HepG2 (cell line): ENCODE results near the gene ZNF680. TPM values are rescaled to one million over a fixed set of nuclear protein-coding genes. Genes with fewer than 3 reads are reported as not detected.

Source experiments
- ATAC-seq: fragments of 200-7000 bp; cut with Tn5 transposase; 3 replicates; pipeline ENCODE4 v1.9.1; 2020; ENCODE audit warnings: mild to moderate bottlenecking, moderate library complexity
- BruUV-seq: library from RNA; stranded (reverse); fragments of 400-500 nt; replicated peaks from 2 replicates; lab custom pipeline; 2021; lab: Mats Ljungman, UMichigan
- CTCF ChIA-PET: fragments of 300-600 bp; formaldehyde crosslinking; extraction: SDS; loops from one replicate; lab custom pipeline; 2021; ENCODE audit warnings: low total read pairs, inconsistent platforms, low intra/inter-chr PET ratio; lab: Yijun Ruan, JAX
- POLR2A ChIA-PET: fragments of 350-600 bp; sonication (Branson Sonifier 250); formaldehyde crosslinking; loops from one replicate; lab custom pipeline; 2020; ENCODE audit warnings: antibody characterized with exemption, inconsistent platforms; lab: Yijun Ruan, JAX
- DNase-seq: peaks from one replicate; pipeline ENCODE4 v3.0.0-alpha.2; 2015; ENCODE audit warnings: low spot score
- FAIRE-seq: peaks from 3 replicates; lab custom pipeline; 2011; peaks lifted over from hg19 to GRCh38; lab: Jason Lieb, UNC
- H2AFZ ChIP-seq: one replicate; pipeline ENCODE4 v1.6.1; 2011; ENCODE audit warnings: low read length, inconsistent platforms
- H3K27ac ChIP-seq: fragments of 300-600 bp; 3 replicates; pipeline ENCODE4 v1.8.0; 2011; ENCODE audit warnings: mixed run types, mild to moderate bottlenecking, mixed read lengths, low read length, inconsistent platforms; ENCODE audit not compliant: insufficient read depth; ENCODE audit errors: extremely low read length
- H3K27me3 ChIP-seq, 2 experiments: fragments of 200-600 bp in 1 of 2; 2 replicates in 1 of 2; 3 replicates in 1 of 2; pipeline versions ENCODE4 v1.6.0 to v1.8.0; 2011; ENCODE audit warnings: low read length in 2 of 2, mild to moderate bottlenecking in 2 of 2, moderate library complexity in 2 of 2, inconsistent platforms in 1 of 2; ENCODE audit not compliant: insufficient read depth in 2 of 2, control insufficient read depth in 1 of 2
- H3K36me3 ChIP-seq, 2 experiments: fragments of 200-600 bp in 1 of 2; replicated peaks in 1 of 2; 2 replicates in 1 of 2; 3 replicates in 1 of 2; pipeline versions ENCODE4 v1.5.1 to v1.8.0; 2011; ENCODE audit warnings: low read length in 2 of 2, inconsistent platforms in 1 of 2; ENCODE audit not compliant: insufficient read depth in 2 of 2, control insufficient read depth in 1 of 2
- H3K4me1 ChIP-seq: 2 replicates; pipeline ENCODE4 v1.5.1; 2012; ENCODE audit warnings: low read length, inconsistent platforms; ENCODE audit not compliant: insufficient read depth
- H3K4me2 ChIP-seq: 2 replicates; pipeline ENCODE4 v1.6.0; 2011; ENCODE audit warnings: low read depth, low read length, inconsistent platforms
- H3K4me3 ChIP-seq, 3 experiments: fragments of 200-600 bp in 1 of 3; sonication (generic), shearing (Covaris generic) in 1 of 3; replicated peaks in 1 of 3; 2 replicates each; pipeline ENCODE4 v1.5.1; 2011 to 2016; ENCODE audit warnings: low read length in 3 of 3, inconsistent platforms in 2 of 3, low read depth in 2 of 3, mild to moderate bottlenecking in 2 of 3, control low read depth in 1 of 3, mixed read lengths in 1 of 3; ENCODE audit not compliant: insufficient read depth in 1 of 3
- H3K79me2 ChIP-seq: one replicate; pipeline ENCODE4 v1.6.1; 2011; ENCODE audit warnings: low read length, inconsistent platforms; ENCODE audit not compliant: insufficient read depth
- H3K9ac ChIP-seq: 2 replicates; pipeline ENCODE4 v1.6.0; 2011; ENCODE audit warnings: mild to moderate bottlenecking, low read depth, low read length, inconsistent platforms; ENCODE audit not compliant: insufficient read depth
- H3K9me3 ChIP-seq: 2 replicates; pipeline ENCODE4 v1.5.1; 2012; ENCODE audit warnings: mild to moderate bottlenecking, low read length
- H4K20me1 ChIP-seq: 2 replicates; pipeline ENCODE4 v1.6.0; 2011; ENCODE audit warnings: inconsistent platforms, mild to moderate bottlenecking, low read length, moderate library complexity; ENCODE audit not compliant: insufficient read depth
- FOXP1 ChIP-seq, 2 experiments: fragments of 450-650 bp in 1 of 2; IDR thresholded peaks; 2 replicates each; pipeline ENCODE4 v1.6.1; 2017 to 2018; ENCODE audit warnings: antibody characterized with exemption in 1 of 2
- MAFK ChIP-seq, 2 experiments: IDR thresholded peaks in 1 of 2; conservative IDR thresholded peaks in 1 of 2; 2 replicates each; pipeline ENCODE4 v1.6.1; 2011; ENCODE audit warnings: improper control_type of control experiment in 2 of 2, low read length in 2 of 2
- NFE2 ChIP-seq: sonication (generic); formaldehyde crosslinking; IDR thresholded peaks from 2 replicates; pipeline ENCODE4 v1.4.0; 2020; ENCODE audit warnings: missing genetic modification reagents
- NFE2L2 ChIP-seq: fragments of 150-350 bp; IDR thresholded peaks from 2 replicates; pipeline ENCODE4 v1.6.1; 2014; ENCODE audit warnings: low read length
- NFKBIZ ChIP-seq: IDR thresholded peaks from 2 replicates; pipeline ENCODE4 v1.6.1; 2018; ENCODE audit warnings: missing genetic modification reagents, missing compliant biosample characterization
- ZFP82 ChIP-seq: sonication (generic); formaldehyde crosslinking; IDR thresholded peaks from 2 replicates; pipeline ENCODE4 v1.5.1; 2020; ENCODE audit warnings: mild to moderate bottlenecking, missing genetic modification reagents, borderline replicate concordance
- ZIK1 ChIP-seq: sonication (generic); formaldehyde crosslinking; IDR thresholded peaks from 2 replicates; pipeline ENCODE4 v1.5.0; 2020; ENCODE audit warnings: mild to moderate bottlenecking, low read depth, missing genetic modification reagents, borderline replicate concordance
- ZNF44 ChIP-seq: sonication (generic); formaldehyde crosslinking; IDR thresholded peaks from 2 replicates; pipeline ENCODE4 v1.5.1; 2020; ENCODE audit warnings: mild to moderate bottlenecking, missing genetic modification reagents
- ZNF713 ChIP-seq: sonication (generic); formaldehyde crosslinking; IDR thresholded peaks from 2 replicates; pipeline ENCODE4 v1.4.0; 2020; ENCODE audit warnings: mild to moderate bottlenecking, missing genetic modification reagents
- ZSCAN9 ChIP-seq: IDR thresholded peaks from 2 replicates; pipeline ENCODE4 v1.6.1; 2016; ENCODE audit warnings: borderline replicate concordance
- WGBS: methylation state at CpG from one replicate; pipeline ENCODE4 v1.1.6; 2017; ENCODE audit warnings: low lambda C conversion rate; 5-methylcytosine and 5-hydroxymethylcytosine counted together
- in situ Hi-C: cut with HindIII; loops from 2 replicates; pipeline ENCODE4 v1.10.0; 2017; ENCODE audit warnings: low pct_unique_long_range_greater_than_20kb; ENCODE audit not compliant: extremely low pct_ligation_motif_present
- intact Hi-C: fragments of 100-400 bp; cut with micrococcal nuclease; formaldehyde crosslinking; loops from one replicate; pipeline ENCODE4 v1.10.0; 2022; ENCODE audit not compliant: unreplicated experiment
- polyA plus RNA-seq, 8 experiments: library from polyadenylated mRNA; depleted of rRNA in 3 of 8; stranded (reverse) in 7 of 8; unstranded in 1 of 8; fragments of >200 nt; fragmentation: Illumina TruSeq in 4 of 8; extraction: Trizol in 4 of 8; gene quantifications; 2 replicates each; pipeline versions ENCODE4 v1.2.1 to v1.2.3, GENCODE V29; 2011 to 2016; ENCODE audit warnings: low read depth in 4 of 8, missing spikeins in 1 of 8, mixed read lengths in 1 of 8; ENCODE audit not compliant: insufficient read depth in 1 of 8
- total RNA-seq, 5 experiments: library from RNA; depleted of rRNA; stranded (reverse); fragments of >200 nt; fragmentation: Illumina TruSeq; extraction: Trizol; gene quantifications; 2 replicates each; pipeline ENCODE4 v1.2.3, GENCODE V29; 2016; ENCODE audit warnings: low read depth in 1 of 5
- TF ChIP-seq, protein P1 (sequence below): sonication (generic); formaldehyde crosslinking; IDR thresholded peaks from 2 replicates; pipeline ENCODE4 v1.5.0; 2020; ENCODE audit warnings: mild to moderate bottlenecking, missing genetic modification reagents

Gene ZNF680
- total and polyA plus RNA-seq, 2 of the 13 experiments (the other 11 are each of a cell fraction or from before 2014, with no cell fraction given) = 2.1 to 12.4 TPM

DNA sequence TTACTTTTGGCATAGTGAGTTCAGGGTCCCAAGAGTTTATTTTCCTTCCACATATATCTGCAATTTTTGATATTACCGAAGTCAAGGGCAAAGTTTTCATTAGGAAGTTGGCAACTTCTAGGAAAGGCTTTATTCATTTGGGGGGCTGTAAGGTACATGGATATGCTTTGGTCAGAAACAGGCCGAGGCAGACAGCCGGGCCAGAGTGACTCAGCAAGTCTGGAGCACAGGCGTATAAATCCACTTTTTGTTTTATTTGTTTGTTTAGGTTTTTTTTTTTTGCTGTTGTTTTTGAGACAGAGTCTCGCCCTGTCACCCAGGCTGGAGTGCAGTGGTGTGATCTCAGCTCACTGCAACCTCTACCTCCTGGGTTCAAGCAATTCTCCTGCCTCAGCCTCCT, 3.7 kb downstream of the ZNF680 start:
- CTCF ChIA-PET = no interaction called here
- Histone ChIP-seq H3K36me3 (no peaks in the 10 kb centered on the region; a peak in 1 of 5 replicates), H3K4me2 (peak overlapping the region; percentile 27; the same call in 1 of the 2 replicates), H3K27ac (peak overlapping the region; percentile 65), H4K20me1 (no peaks in the 10 kb centered on the region), H2AFZ (no peak overlapping the region), H3K27me3 (no peaks in the 10 kb centered on the region), H3K4me3 (no peak overlapping the region), H3K4me1 (peaks cover 44% of the 10 kb centered on the region), H3K9me3 (no peaks in the 10 kb centered on the region), H3K9ac (0 out of 2 replicates have a peak overlapping the region, but pooled peaks have one; percentile 26), H3K79me2 (peaks cover 33% of the 10 kb centered on the region)
- in situ Hi-C loops (no loop called here), intact Hi-C loops (no loop called here)
- BruUV-seq = no TSS peak
- FAIRE-seq (no peak), ATAC-seq (no peak), DNase-seq (no peak)
- WGBS = 72% methylated on average over 5 of the region's 5 CpGs
- TF ChIP-seq ZFP82 (CRISPR knock-in tag) (no peak), ZNF713 (no peak), MAFK (conservative IDR thresholded peaks at IDR 0.05 in 1 of 2, IDR thresholded peaks at IDR 0.05 in 1 of 2; ENCODE audit: low read length in 2 of 2) (0 out of 4 replicates have a peak, but pooled peaks of 1 of the 2 experiments have one; percentile 7), FOXP1 (IDR thresholded peaks at IDR 0.05) (no peak), FOXP1 (CRISPR knock-in tag; IDR thresholded peaks at IDR 0.05) (0 out of 2 replicates have a peak, but pooled peaks have one; percentile 10), NFKBIZ (CRISPR knock-in tag) (no peak), NFE2L2 (peak; percentile 83), ZNF44 (CRISPR knock-in tag) (no peak), ZIK1 (CRISPR knock-in tag) (no peak), ZSCAN9 (no peak), NFE2 (peak; percentile 61; the same call in 1 of the 2 replicates)
- TF ChIP-seq, protein P1, sequence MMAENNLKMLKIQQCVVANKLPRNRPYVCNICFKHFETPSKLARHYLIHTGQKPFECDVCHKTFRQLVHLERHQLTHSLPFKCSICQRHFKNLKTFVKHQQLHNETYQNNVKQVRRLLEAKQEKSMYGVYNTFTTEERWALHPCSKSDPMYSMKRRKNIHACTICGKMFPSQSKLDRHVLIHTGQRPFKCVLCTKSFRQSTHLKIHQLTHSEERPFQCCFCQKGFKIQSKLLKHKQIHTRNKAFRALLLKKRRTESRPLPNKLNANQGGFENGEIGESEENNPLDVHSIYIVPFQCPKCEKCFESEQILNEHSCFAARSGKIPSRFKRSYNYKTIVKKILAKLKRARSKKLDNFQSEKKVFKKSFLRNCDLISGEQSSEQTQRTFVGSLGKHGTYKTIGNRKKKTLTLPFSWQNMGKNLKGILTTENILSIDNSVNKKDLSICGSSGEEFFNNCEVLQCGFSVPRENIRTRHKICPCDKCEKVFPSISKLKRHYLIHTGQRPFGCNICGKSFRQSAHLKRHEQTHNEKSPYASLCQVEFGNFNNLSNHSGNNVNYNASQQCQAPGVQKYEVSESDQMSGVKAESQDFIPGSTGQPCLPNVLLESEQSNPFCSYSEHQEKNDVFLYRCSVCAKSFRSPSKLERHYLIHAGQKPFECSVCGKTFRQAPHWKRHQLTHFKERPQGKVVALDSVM (CRISPR knock-in tag) = peak; percentile 53
- POLR2A ChIA-PET = no interaction called here
